ENCODE results near the gene HSPG2. TPM values are rescaled to one million over a fixed set of nuclear protein-coding genes. Genes with fewer than 3 reads are reported as not detected.

Gene HSPG2
- total RNA-seq, 1 donor from 2014 or later: 152 TPM

DNA sequence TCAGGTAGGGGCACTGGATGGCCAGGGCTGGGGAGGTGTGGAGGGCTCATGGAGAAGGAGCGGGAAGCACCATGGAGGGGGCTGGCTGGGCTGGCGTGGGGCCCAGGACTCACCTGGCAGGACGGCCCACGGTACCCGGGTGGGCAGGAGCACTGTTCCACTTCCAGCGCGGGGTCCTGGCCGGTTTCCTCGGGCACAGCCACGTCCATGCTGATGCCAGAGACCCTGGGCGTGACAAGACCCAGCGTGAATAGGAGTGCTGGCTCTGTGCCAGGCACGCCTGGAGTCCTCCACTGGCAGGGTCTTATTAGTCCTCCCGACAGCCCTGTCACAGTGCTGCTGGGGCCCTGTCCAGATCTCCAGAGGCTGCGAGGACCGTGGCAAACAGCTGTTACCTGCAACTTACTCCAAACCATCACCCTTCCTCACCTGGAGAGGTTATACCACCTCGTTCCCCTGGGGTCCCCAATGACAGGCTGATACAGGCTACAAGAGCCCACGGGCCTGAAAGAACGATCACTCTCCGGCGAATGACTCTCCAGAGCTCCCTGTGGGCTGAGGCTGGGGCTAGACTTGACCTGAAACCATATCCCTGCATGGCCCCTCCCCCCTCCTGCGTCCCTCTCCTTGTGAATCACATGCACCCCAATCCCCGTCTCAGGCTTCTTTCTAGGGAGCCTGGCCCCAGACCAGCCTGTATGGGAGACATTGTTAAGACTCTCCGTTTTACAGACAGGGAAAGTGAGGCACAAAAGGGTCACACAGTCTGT, 62.1 kb downstream of the HSPG2 start:
- Histone ChIP-seq H3K27ac (ENCODE audit: low read depth, low read length) (no peak overlapping the region), H3K4me3 (ENCODE audit: low read length in 3 of 3) (no peak overlapping the region), H3K36me3 (ENCODE audit: control insufficient read depth in 3 of 3, insufficient read depth in 3 of 3, low read length in 3 of 3) (peaks cover 31 to 74% (median 66%) of the 10 kb centered on the region in 3 donors), H3K9ac (ENCODE audit: low read depth in 1 of 3, low read length in 3 of 3) (no peak overlapping the region), H3K4me1 (ENCODE audit: control insufficient read depth in 3 of 3, insufficient read depth in 3 of 3, low read length in 3 of 3) (peaks cover 7 to 10% (median 8%) of the 10 kb centered on the region in 3 donors), H3K9me3 (ENCODE audit: control insufficient read depth in 3 of 3, low read length in 3 of 3) (no peaks in the 10 kb centered on the region), H3K27me3 (ENCODE audit: control insufficient read depth in 3 of 3, insufficient read depth in 3 of 3, low read length in 3 of 3) (no peaks in the 10 kb centered on the region)

DNA sequence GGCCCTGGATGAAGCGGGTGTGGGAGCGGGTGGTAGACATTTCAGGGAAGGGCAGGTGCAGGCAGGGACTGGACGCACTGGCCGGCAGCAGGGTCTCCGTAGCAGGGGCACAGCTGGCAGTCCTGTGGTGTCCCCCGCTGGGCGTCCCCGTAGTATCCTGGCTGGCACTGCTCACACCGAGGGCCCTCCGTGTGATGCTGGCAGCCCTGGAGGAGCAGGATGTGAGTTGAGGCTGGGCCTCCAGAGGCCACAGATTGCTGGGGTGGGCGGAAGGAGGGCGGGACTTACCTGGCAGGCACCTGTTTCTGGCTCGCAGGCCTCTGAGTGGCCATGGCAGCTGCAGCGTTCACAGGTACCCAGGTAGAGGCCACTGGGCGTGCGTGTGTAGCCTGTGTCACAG, 62.8 kb downstream of the HSPG2 start:
- Histone ChIP-seq H3K27ac (ENCODE audit: low read depth, low read length) (no peak overlapping the region), H3K4me1 (ENCODE audit: control insufficient read depth in 3 of 3, insufficient read depth in 3 of 3, low read length in 3 of 3) (peaks cover 10 to 15% (median 11%) of the 10 kb centered on the region in 3 donors), H3K4me3 (ENCODE audit: low read length in 3 of 3) (no peak overlapping the region), H3K9ac (ENCODE audit: low read depth in 1 of 3, low read length in 3 of 3) (no peak overlapping the region), H3K36me3 (ENCODE audit: control insufficient read depth in 3 of 3, insufficient read depth in 3 of 3, low read length in 3 of 3) (peaks cover 27 to 74% (median 66%) of the 10 kb centered on the region in 3 donors), H3K9me3 (ENCODE audit: control insufficient read depth in 3 of 3, low read length in 3 of 3) (no peaks in the 10 kb centered on the region), H3K27me3 (ENCODE audit: control insufficient read depth in 3 of 3, insufficient read depth in 3 of 3, low read length in 3 of 3) (no peaks in the 10 kb centered on the region)

GRCh38 chr1:21873761-21874160, 63.3 kb downstream of the HSPG2 start:
- Histone ChIP-seq H3K4me1 (ENCODE audit: control insufficient read depth in 3 of 3, insufficient read depth in 3 of 3, low read length in 3 of 3) (peaks cover 10 to 15% (median 11%) of the 10 kb centered on the region in 3 donors), H3K27me3 (ENCODE audit: control insufficient read depth in 3 of 3, insufficient read depth in 3 of 3, low read length in 3 of 3) (no peaks in the 10 kb centered on the region), H3K9ac (ENCODE audit: low read depth in 1 of 3, low read length in 3 of 3) (no peak overlapping the region), H3K4me3 (ENCODE audit: low read length in 3 of 3) (no peak overlapping the region), H3K36me3 (ENCODE audit: control insufficient read depth in 3 of 3, insufficient read depth in 3 of 3, low read length in 3 of 3) (peaks cover 24 to 71% (median 61%) of the 10 kb centered on the region in 3 donors), H3K9me3 (ENCODE audit: control insufficient read depth in 3 of 3, low read length in 3 of 3) (no peaks in the 10 kb centered on the region), H3K27ac (ENCODE audit: low read depth, low read length) (no peak overlapping the region)

DNA sequence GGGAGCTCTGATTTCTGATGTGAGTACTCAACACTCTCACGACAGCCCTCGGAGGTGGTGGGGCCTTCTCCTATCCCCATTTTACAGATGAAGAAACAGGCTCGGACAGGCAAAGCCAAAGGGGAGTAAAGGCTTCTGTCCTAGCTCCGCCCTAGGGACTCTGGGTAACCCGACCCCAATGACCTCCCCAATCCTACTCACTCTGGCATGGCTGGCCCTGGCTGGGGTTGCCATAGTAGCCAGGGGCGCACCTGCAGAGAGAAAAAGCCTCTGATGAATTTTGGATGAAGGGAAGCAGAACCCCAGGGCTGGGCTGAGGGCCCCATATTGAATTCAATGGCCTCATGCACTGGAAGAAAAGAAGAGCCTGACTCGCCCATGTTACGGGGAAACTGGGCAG, 63.9 kb downstream of the HSPG2 start:
- peaks cover 10 to 15% (median 11%) of the 10 kb centered on the region in 3 donors for H3K4me1 ChIP-seq (ENCODE audit: control insufficient read depth in 3 of 3, insufficient read depth in 3 of 3, low read length in 3 of 3)
- no peak overlapping the region for H3K4me3 ChIP-seq (ENCODE audit: low read length in 3 of 3)
- no peak overlapping the region for H3K27ac ChIP-seq (ENCODE audit: low read depth, low read length)
- H3K9ac ChIP-seq (ENCODE audit: low read depth in 1 of 3, low read length in 3 of 3): no peak overlapping the region
- no peaks in the 10 kb centered on the region for H3K9me3 ChIP-seq (ENCODE audit: control insufficient read depth in 3 of 3, low read length in 3 of 3)
- peaks cover 24 to 70% (median 59%) of the 10 kb centered on the region in 3 donors for H3K36me3 ChIP-seq (ENCODE audit: control insufficient read depth in 3 of 3, insufficient read depth in 3 of 3, low read length in 3 of 3)
- no peaks in the 10 kb centered on the region for H3K27me3 ChIP-seq (ENCODE audit: control insufficient read depth in 3 of 3, insufficient read depth in 3 of 3, low read length in 3 of 3)

- Histone ChIP-seq H3K27me3 (ENCODE audit: control insufficient read depth in 3 of 3, insufficient read depth in 3 of 3, low read length in 3 of 3) (no peaks in the 10 kb centered on the region), H3K9me3 (ENCODE audit: control insufficient read depth in 3 of 3, low read length in 3 of 3) (no peaks in the 10 kb centered on the region), H3K36me3 (ENCODE audit: control insufficient read depth in 3 of 3, insufficient read depth in 3 of 3, low read length in 3 of 3) (peaks cover 24 to 65% (median 53%) of the 10 kb centered on the region in 3 donors), H3K27ac (ENCODE audit: low read depth, low read length) (no peak overlapping the region), H3K4me1 (ENCODE audit: control insufficient read depth in 3 of 3, insufficient read depth in 3 of 3, low read length in 3 of 3) (peaks cover 10 to 15% (median 11%) of the 10 kb centered on the region in 3 donors), H3K9ac (ENCODE audit: low read depth in 1 of 3, low read length in 3 of 3) (no peak overlapping the region), H3K4me3 (ENCODE audit: low read length in 3 of 3) (no peak overlapping the region)
These were observed 64.5 kb downstream of the HSPG2 start for GRCh38 chr1:21872445-21873079.

- Histone ChIP-seq H3K4me3 (ENCODE audit: low read length in 3 of 3) (no peak overlapping the region), H3K9ac (ENCODE audit: low read depth in 1 of 3, low read length in 3 of 3) (no peak overlapping the region), H3K36me3 (ENCODE audit: control insufficient read depth in 3 of 3, insufficient read depth in 3 of 3, low read length in 3 of 3) (peaks cover 24 to 65% (median 49%) of the 10 kb centered on the region in 3 donors), H3K27me3 (ENCODE audit: control insufficient read depth in 3 of 3, insufficient read depth in 3 of 3, low read length in 3 of 3) (no peaks in the 10 kb centered on the region), H3K27ac (ENCODE audit: low read depth, low read length) (no peak overlapping the region), H3K4me1 (ENCODE audit: control insufficient read depth in 3 of 3, insufficient read depth in 3 of 3, low read length in 3 of 3) (peaks cover 10 to 15% (median 11%) of the 10 kb centered on the region in 3 donors), H3K9me3 (ENCODE audit: control insufficient read depth in 3 of 3, low read length in 3 of 3) (no peaks in the 10 kb centered on the region)
These were observed 65.2 kb downstream of the HSPG2 start for GRCh38 chr1:21871943-21872342.

DNA sequence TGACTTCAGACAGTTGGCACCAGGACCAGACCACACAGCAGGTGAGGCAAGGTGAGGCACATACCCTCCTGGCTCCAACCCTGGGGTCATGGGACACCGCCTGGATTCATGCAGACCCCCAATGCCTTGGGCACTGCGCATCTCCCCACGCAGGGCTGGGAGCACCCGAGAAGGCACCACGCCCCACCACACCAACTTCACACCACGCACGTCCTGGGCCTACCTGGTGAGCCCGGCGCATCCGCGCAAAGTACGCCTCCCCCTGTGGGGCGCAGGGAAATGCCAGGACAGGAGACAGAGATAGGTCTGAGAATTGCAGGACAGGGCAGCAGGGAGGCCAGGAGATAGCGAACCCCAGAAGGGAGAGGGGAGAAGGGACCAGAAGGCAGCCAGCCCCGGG, 66.5 kb downstream of the HSPG2 start:
- Histone ChIP-seq H3K27ac (ENCODE audit: low read depth, low read length) (no peak overlapping the region), H3K9ac (ENCODE audit: low read depth in 1 of 3, low read length in 3 of 3) (no peak overlapping the region), H3K36me3 (ENCODE audit: control insufficient read depth in 3 of 3, insufficient read depth in 3 of 3, low read length in 3 of 3) (peaks cover 20 to 64% (median 46%) of the 10 kb centered on the region in 3 donors), H3K27me3 (ENCODE audit: control insufficient read depth in 3 of 3, insufficient read depth in 3 of 3, low read length in 3 of 3) (no peaks in the 10 kb centered on the region), H3K9me3 (ENCODE audit: control insufficient read depth in 3 of 3, low read length in 3 of 3) (no peaks in the 10 kb centered on the region), H3K4me3 (ENCODE audit: low read length in 3 of 3) (no peak overlapping the region), H3K4me1 (ENCODE audit: control insufficient read depth in 3 of 3, insufficient read depth in 3 of 3, low read length in 3 of 3) (peaks cover 10 to 15% (median 11%) of the 10 kb centered on the region in 3 donors)

- Histone ChIP-seq H3K4me1 (ENCODE audit: control insufficient read depth in 3 of 3, insufficient read depth in 3 of 3, low read length in 3 of 3) (peaks cover 10 to 15% (median 11%) of the 10 kb centered on the region in 3 donors), H3K27me3 (ENCODE audit: control insufficient read depth in 3 of 3, insufficient read depth in 3 of 3, low read length in 3 of 3) (no peaks in the 10 kb centered on the region), H3K27ac (ENCODE audit: low read depth, low read length) (no peak overlapping the region), H3K9ac (ENCODE audit: low read depth in 1 of 3, low read length in 3 of 3) (peak overlapping the region in 1 of 3 donors; percentile 25), H3K36me3 (ENCODE audit: control insufficient read depth in 3 of 3, insufficient read depth in 3 of 3, low read length in 3 of 3) (peaks cover 25 to 64% (median 47%) of the 10 kb centered on the region in 3 donors), H3K9me3 (ENCODE audit: control insufficient read depth in 3 of 3, low read length in 3 of 3) (no peaks in the 10 kb centered on the region), H3K4me3 (ENCODE audit: low read length in 3 of 3) (no peak overlapping the region)
These were observed 67.4 kb downstream of the HSPG2 start for GRCh38 chr1:21869620-21870121.

DNA sequence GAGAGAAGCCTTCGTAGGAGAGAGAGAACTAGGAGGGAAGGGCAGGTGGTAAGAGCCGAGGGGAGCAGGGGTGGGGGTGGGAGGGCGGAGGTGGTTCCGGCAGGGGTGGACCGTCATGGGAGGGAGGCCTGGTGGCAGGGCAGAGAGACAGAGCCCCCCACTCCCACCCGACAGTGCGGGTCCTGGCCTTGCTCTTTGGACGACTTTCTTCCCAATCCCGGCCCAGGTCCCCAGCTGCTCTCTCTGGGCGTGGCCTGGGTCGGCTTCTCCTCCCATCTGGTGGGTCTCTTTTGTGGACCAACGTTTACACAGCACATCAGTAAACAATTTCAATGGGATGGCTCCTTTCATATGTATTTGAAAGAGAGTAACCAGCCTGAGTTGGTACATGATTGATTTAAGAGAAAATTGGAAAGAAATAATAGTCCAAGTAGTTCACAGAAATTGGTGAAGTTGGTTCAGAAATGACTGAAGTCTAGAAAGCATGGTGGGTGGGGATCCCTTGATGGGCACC, 68.1 kb downstream of the HSPG2 start:
- Histone ChIP-seq H3K4me3 (ENCODE audit: low read length in 3 of 3) (no peak overlapping the region), H3K9me3 (ENCODE audit: control insufficient read depth in 3 of 3, low read length in 3 of 3) (no peaks in the 10 kb centered on the region), H3K4me1 (ENCODE audit: control insufficient read depth in 3 of 3, insufficient read depth in 3 of 3, low read length in 3 of 3) (peaks cover 10 to 15% (median 11%) of the 10 kb centered on the region in 3 donors), H3K36me3 (ENCODE audit: control insufficient read depth in 3 of 3, insufficient read depth in 3 of 3, low read length in 3 of 3) (peaks cover 28 to 64% (median 47%) of the 10 kb centered on the region in 3 donors), H3K9ac (ENCODE audit: low read depth in 1 of 3, low read length in 3 of 3) (no peak overlapping the region), H3K27ac (ENCODE audit: low read depth, low read length) (no peak overlapping the region), H3K27me3 (ENCODE audit: control insufficient read depth in 3 of 3, insufficient read depth in 3 of 3, low read length in 3 of 3) (no peaks in the 10 kb centered on the region)

DNA sequence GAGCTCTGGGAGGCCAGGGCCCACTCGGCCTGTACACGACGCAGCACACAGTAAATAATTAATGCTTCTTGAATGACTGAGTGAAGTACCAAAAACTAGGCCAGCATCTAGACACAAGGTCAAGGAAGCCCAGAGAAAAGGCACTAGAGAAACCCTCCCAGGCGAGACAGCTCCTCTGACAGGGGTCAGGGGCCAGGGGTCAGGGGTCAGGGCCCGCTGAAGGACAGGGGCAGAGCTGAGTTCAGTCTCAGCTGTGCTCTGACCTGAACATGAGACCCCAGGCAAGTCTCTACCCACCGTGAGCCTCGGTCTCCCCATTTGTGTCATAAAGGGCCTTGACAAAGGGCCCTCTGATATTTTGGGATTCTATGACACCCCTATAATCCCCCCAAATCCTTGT, 68.6 kb downstream of the HSPG2 start:
- no peak overlapping the region for H3K27ac ChIP-seq (ENCODE audit: low read depth, low read length)
- no peaks in the 10 kb centered on the region for H3K27me3 ChIP-seq (ENCODE audit: control insufficient read depth in 3 of 3, insufficient read depth in 3 of 3, low read length in 3 of 3)
- H3K9ac ChIP-seq (ENCODE audit: low read depth in 1 of 3, low read length in 3 of 3): no peak overlapping the region
- H3K4me3 ChIP-seq (ENCODE audit: low read length in 3 of 3): no peak overlapping the region
- H3K36me3 ChIP-seq (ENCODE audit: control insufficient read depth in 3 of 3, insufficient read depth in 3 of 3, low read length in 3 of 3): peaks cover 27 to 60% (median 42%) of the 10 kb centered on the region in 3 donors
- peaks cover 10 to 15% (median 11%) of the 10 kb centered on the region in 3 donors for H3K4me1 ChIP-seq (ENCODE audit: control insufficient read depth in 3 of 3, insufficient read depth in 3 of 3, low read length in 3 of 3)
- H3K9me3 ChIP-seq (ENCODE audit: control insufficient read depth in 3 of 3, low read length in 3 of 3): no peaks in the 10 kb centered on the region
